Tibial artery (tissue), 4 donors: ENCODE data around the gene CYP19A1.

ENCODE experiments used
- DNase-seq, 2 donors: peaks; one replicate each; pipeline ENCODE4 v3.0.0-alpha.2; 2019
- H3K27ac ChIP-seq, 2 donors: fragments of 200-600 bp; sonication (generic) in 1 of 2; 1 replicate in 1 of 2; 2 replicates in 1 of 2; pipeline ENCODE4 v1.5.1; 2018 to 2019; ENCODE audit warnings: mild to moderate bottlenecking in 1 of 2
- H3K27me3 ChIP-seq, 2 donors: fragments of 200-600 bp; sonication (generic) in 1 of 2; one replicate each; pipeline versions ENCODE4 v1.5.1 to v1.6.0; 2016 to 2019
- H3K36me3 ChIP-seq, 3 donors: fragments of 200-600 bp; sonication (generic) in 2 of 3; one replicate each; pipeline ENCODE4 v1.5.1; 2016 to 2019; ENCODE audit warnings: mild to moderate bottlenecking in 2 of 3
- H3K4me1 ChIP-seq, 4 donors: fragments of 200-600 bp; sonication (generic) in 2 of 4; 1 replicate in 3 of 4; 2 replicates in 1 of 4; pipeline ENCODE4 v1.5.1; 2016 to 2019
- H3K4me3 ChIP-seq, 2 donors: fragments of 200-600 bp; sonication (generic) in 1 of 2; 1 replicate in 1 of 2; 2 replicates in 1 of 2; pipeline ENCODE4 v1.5.1; 2018 to 2019; ENCODE audit warnings: mild to moderate bottlenecking in 2 of 2
- H3K9me3 ChIP-seq, 3 donors: fragments of 200-600 bp; sonication (generic) in 1 of 3; one replicate each; pipeline ENCODE4 v1.5.1; 2016 to 2019
- CTCF ChIP-seq, 2 experiments: fragments of 200-600 bp in 1 of 2; fragments of 450-650 bp in 1 of 2; IDR thresholded peaks; one replicate each; pipeline ENCODE4 v1.5.1; 2017 to 2019; ENCODE audit warnings: antibody characterized with exemption in 2 of 2, mild to moderate bottlenecking in 1 of 2, moderate library complexity in 1 of 2
- intact Hi-C: fragments of 100-400 bp; cut with DNase I; formaldehyde crosslinking; loops from one replicate; pipeline ENCODE4 v1.15.0; 2023; ENCODE audit warnings: low total_unique reads

CYP19A1 gene

GRCh38 chr15:51349156-51349844 lies 10.9 kb upstream of the CYP19A1 start:
- H3K27me3 ChIP-seq: no peaks in the 10 kb centered on the region
- H3K4me1 ChIP-seq: peaks cover 0 to 69% (median 33%) of the 10 kb centered on the region in 4 donors
- peak; percentile 32 to 35 for TF ChIP-seq CTCF (IDR thresholded peaks at IDR 0.05)
- intact Hi-C loops: no loop called here
- no peaks in the 10 kb centered on the region for H3K36me3 ChIP-seq
- DNase-seq: no peak
- peak overlapping the region; percentile 81 to 98 for H3K27ac ChIP-seq
- H3K4me3 ChIP-seq: peak overlapping the region in 1 of 2 donors; percentile 23
- H3K9me3 ChIP-seq: no peaks in the 10 kb centered on the region

- no peak for TF ChIP-seq CTCF (IDR thresholded peaks at IDR 0.05)
- Histone ChIP-seq H3K9me3 (no peaks in the 10 kb centered on the region), H3K27ac (peak overlapping the region; percentile 81 to 98), H3K36me3 (no peaks in the 10 kb centered on the region), H3K4me1 (peaks cover 0 to 69% (median 33%) of the 10 kb centered on the region in 4 donors), H3K27me3 (no peaks in the 10 kb centered on the region), H3K4me3 (peak overlapping the region in 1 of 2 donors; percentile 23)
- DNase-seq: no peak
- intact Hi-C loops: no loop called here
Observed at GRCh38 chr15:51348688-51349087, 10.3 kb upstream of the CYP19A1 start.

GRCh38 chr15:51346136-51346535 lies 7.7 kb upstream of the CYP19A1 start:
- intact Hi-C loops: no loop called here
- TF ChIP-seq CTCF (IDR thresholded peaks at IDR 0.05): no peak

GRCh38 chr15:51343466-51343865 lies 5.1 kb upstream of the CYP19A1 start:
- no peak overlapping the region for H3K4me3 ChIP-seq
- no peaks in the 10 kb centered on the region for H3K36me3 ChIP-seq
- DNase-seq: no peak
- intact Hi-C loops: no loop called here
- H3K4me1 ChIP-seq: peaks cover 0 to 61% (median 24%) of the 10 kb centered on the region in 4 donors
- no peaks in the 10 kb centered on the region for H3K27me3 ChIP-seq
- H3K27ac ChIP-seq: peak overlapping the region; percentile 96 to 98
- no peaks in the 10 kb centered on the region for H3K9me3 ChIP-seq
- no peak for TF ChIP-seq CTCF (IDR thresholded peaks at IDR 0.05)

More at GRCh38 chr15:51346136-51346535, 7.7 kb upstream of the CYP19A1 start:
- Histone ChIP-seq H3K27ac (peak overlapping the region; percentile 96 to 98), H3K4me1 (peaks cover 0 to 78% (median 41%) of the 10 kb centered on the region in 4 donors), H3K27me3 (no peaks in the 10 kb centered on the region), H3K36me3 (no peaks in the 10 kb centered on the region), H3K9me3 (no peaks in the 10 kb centered on the region), H3K4me3 (no peak overlapping the region)
- no peak for DNase-seq

GRCh38 chr15:51342227-51342999 lies 4.0 kb upstream of the CYP19A1 start:
- Histone ChIP-seq H3K4me3 (peak overlapping the region; percentile 68), H3K9me3 (no peaks in the 10 kb centered on the region), H3K36me3 (no peaks in the 10 kb centered on the region), H3K27me3 (no peaks in the 10 kb centered on the region), H3K27ac (peak overlapping the region; percentile 96 to 98), H3K4me1 (peaks cover 0 to 55% (median 19%) of the 10 kb centered on the region in 4 donors)
- TF ChIP-seq CTCF (IDR thresholded peaks at IDR 0.05): no peak
- intact Hi-C loops: no loop called here
- no peak for DNase-seq
